Ramos (cell line): Measurements from ENCODE around the gene NUP205.
"Not testable (repeated sequence)": the region's sequence is repeated elsewhere in the genome, so short reads cannot be mapped to it uniquely, and the experiment has no call there.

Source experiments
- in situ Hi-C: fragments of 300-500 bp; cut with MboI; formaldehyde crosslinking; loops from one replicate; pipeline ENCODE4 v1.14.3; 2022; ENCODE audit warnings: low sequenced_read_pairs; ENCODE audit not compliant: unreplicated experiment

Gene NUP205

DNA sequence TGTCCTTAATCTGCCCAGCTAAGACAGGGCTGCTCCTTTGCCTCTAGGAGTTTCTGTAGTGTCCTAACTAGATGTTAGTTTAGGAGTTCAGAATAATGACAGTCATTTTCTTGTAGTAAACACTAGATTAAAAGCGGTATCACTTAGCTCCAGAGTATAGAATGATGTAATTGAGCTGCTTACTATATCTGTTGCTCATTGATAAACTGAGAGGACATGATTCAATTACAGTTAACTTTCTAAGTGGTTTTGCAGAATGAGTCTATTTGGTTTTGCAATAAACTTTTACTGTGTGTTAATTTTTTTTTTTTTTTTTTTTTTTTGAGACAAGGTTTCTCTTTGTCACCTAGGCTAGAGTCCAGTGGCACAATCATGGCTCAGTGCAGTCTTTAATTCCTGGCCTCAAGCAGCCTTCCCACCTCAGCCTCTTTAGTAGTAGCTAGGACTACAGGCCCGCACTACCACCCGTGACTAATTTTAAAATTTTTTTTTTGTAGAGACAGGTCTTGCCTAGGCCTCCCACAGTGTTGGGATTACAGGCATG, 106.4 kb downstream of the NUP205 start:
- in situ Hi-C loops: no loop called here

DNA sequence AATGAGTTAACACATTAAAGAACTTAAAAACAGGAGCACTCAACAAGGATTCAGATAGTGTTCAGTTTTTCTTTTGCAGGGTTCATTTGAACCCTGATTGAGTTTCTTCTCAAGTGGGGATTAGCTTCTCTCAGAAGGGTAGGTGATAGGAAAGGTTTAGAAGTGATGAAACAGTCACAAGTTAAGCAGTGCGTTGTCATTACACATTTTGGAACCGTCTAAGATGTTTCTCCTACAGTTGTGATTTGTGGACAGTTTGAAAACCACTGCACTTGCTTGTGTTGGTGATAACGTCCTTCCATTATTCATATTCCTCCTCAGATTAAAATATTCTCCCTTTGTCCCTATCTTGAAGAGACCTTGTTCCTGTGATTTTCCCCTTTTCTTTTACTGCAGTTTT, 107.3 kb downstream of the NUP205 start:
- in situ Hi-C loops: no loop called here

DNA sequence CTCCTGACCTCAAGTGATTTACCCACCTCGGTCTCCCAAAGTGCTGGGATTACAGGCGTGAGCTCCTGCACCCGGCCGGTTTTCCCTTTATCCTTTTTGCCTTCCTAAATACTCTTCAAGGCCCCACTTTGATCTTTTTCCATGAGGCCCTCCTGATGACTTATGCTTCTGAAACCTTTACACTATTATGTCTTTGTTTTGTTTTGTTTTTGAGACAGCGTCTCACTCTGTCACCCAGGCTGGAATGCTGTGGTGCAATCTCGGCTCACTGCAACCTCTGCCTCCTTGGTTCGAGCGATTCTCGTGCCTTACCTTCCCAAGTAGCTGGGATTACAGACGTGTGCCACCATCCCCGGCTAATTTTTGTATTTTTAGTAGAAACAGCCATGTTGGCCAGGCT, 108.4 kb downstream of the NUP205 start:
- in situ Hi-C loops: no loop called here

DNA sequence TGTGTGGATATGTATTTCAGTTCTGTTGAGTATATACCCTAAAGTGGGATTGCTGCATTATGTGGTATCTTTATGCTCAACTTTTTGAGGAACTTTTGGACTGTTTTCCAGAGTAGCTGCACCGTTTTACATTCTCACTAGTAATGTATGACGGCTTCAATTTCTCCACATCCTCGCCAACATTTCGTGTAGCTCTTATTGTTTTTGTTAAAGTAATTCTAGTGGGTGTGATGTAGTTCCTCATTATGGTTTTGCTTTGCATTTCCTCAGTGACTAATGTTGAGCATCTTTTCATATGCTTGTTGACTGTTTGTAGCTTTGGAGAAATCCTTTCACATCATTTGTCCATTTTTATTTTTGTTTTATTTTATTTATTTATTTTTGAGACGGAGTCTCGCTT, 109.1 kb downstream of the NUP205 start:
- in situ Hi-C loops: no loop called here

DNA sequence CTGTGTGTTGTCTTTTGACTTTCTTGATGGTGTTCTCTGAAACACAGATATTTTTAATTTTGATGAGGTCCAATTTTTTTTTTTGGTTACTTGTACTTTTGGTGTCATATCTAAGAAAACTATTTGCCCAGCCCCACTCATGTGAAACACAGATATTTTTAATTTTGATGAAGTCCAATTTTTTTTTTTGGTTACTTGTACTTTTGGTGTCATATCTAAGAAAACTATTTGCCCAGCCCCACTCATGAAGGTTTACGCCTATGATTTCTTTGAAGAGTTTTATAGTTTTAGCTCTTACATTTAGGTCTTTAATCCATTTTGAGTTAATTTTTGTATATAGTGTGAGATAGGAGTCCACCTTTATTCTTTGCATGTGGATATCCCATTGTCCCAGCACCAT, 109.9 kb downstream of the NUP205 start:
- in situ Hi-C loops: not testable (repeated sequence)

DNA sequence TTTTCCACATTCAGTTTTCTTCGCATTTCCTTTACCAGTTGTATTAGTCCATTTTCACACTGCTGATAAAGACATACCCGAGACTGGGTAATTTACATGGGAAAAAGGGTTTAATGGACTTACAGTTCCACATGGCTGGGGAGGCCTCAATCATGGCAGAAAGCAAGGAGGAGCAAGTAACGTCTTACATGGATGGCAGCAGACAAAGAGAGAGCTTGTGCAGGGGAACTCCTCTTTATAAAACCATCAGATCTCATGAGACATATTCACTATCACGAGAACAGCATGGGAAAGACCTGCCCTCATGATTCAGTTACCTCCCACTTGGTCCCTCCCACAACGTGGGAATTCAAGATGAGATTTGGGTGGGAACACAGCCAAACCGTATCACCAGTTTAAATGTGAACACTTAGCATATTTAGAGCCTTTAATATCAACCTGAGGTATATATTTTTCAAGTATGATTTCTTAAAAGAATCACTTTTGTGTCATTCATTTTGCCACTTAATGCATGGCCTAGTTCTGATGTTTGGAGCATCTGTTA, 111.2 kb downstream of the NUP205 start:
- in situ Hi-C loops: not testable (repeated sequence)

DNA sequence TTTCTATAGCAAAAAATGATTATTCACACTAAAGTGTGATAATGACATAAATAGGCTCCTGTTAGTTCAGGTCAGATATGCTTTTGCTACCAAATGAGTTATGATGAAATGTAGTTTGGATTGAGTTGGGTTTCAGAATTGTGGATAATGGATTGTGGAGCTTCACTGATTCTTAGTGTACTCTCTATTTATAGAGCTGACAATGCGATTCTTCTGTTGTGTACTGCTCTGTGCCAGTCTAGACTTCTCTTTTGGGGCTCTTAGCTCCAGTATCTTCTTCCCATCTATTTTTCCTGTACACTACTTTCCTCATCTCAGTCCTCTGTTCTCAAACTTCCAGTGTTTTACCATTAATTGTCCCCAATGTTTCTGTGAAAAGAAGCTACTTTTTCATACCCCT, 112.1 kb downstream of the NUP205 start:
- in situ Hi-C loops: no loop called here

DNA sequence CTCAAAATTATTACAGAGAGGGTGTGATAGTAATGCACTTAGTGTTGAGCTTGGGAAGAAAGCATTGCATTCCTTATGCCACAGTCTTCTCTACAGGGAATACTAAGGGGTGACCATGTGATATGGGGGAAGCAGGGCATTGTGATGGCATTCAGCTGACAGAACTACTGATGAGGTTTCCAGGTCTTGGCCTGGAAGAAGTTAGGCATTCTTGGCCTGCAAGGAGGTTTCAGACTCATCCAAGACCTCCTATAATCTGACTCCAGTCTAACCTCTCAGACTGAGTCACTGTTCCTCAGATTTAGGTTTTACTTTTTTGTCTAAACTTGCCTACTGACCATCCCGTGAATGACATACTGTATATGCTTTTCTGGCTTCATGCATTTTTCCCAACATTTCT, 112.5 kb downstream of the NUP205 start:
- in situ Hi-C loops: no loop called here

DNA sequence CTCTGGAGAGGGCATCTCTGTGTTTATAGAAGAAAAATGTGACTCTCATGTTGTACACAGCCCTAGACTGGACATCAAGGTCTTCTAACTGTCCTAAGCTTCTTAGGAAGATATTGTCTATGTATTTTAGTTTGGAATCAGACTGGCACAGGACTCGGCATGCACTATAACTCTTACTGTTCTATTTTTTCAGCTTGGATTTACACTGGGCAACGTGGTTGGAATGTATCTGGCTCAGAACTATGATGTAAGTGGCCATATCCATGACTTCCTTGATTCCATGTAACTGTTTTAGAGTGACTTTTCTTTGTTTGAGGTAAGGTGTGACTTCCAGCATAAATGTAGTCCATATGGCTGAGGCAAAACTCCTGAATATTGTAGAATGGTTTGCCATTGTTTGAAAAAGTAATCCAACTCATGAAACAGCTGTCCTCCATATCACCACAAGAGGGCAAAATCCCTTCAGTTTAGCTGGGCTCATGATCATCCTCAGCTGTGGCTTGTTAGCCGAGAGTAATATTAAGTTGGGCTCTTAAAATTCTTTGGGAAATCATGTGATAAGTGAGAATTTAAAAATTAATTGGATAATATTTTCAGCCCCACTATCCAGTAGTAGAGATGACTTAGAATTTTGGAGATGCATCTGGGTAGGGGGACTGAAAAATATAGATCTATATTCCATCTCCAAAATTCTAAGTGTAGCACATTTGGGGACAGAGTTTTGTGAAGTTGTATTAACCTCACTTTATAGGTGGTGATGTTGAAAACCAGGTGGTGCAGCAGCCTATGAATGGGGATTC, 115.0 kb downstream of the NUP205 start:
- in situ Hi-C loops: no loop called here

DNA sequence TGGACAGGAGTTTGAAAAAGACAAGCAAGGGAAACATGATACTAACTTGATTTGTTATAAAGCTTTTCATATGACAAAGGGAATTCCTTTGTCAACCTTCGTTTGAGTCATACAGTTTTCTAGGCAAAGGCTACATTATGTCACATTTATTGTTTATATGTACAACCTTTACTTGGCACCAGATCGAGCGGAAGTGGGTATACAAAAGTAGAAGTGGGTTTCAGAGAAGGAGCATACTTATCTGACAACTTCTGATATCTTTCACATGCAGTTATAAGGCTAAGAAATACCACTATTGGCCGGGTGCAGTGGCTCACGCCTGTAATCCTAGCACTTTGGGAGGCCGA, 115.6 kb downstream of the NUP205 start:
- in situ Hi-C loops: no loop called here

DNA sequence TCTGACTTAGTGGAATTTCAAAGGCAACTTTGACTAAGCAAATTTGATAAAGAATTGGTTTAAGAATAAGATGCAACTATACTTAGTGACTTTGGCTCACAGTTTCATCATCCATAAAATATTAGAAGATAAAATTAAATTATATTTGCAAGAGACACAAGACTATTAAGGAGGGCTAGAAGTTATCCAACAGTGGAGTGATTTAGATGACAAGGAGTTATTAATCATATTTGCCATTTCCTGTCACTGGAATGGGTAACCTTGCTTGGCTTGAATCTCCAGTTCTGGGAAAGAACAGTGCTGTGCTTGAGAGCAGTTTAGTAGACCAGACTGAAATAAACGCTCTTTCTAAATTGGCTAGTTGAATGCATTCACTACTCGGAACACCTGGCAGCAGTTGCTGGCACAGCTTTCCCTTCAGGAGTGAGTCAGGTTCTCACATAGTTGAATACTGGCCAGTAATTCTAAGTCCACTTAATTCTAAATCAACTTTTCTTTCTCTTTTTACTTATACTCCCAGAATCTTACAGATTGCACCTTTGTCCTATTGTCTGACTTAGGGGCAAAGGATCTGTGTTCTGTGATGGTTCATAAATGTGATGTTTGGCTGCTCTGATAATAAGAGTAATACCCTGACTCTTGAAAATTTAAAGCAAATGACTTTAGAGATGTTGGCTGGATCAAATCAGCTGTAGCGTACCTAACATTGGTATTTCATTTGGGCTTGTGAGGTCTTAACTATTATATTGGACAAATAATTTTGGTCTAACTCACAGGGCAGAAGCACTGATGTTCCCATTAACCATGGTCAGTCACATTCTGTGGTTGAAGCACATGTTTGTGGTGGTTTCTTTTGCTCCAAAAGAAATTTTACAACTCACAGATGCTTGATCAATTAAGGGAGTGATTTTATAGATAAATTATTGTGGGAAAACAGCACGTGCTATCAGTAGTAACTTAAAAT, 121.2 kb downstream of the NUP205 start:
- in situ Hi-C loops: no loop called here

DNA sequence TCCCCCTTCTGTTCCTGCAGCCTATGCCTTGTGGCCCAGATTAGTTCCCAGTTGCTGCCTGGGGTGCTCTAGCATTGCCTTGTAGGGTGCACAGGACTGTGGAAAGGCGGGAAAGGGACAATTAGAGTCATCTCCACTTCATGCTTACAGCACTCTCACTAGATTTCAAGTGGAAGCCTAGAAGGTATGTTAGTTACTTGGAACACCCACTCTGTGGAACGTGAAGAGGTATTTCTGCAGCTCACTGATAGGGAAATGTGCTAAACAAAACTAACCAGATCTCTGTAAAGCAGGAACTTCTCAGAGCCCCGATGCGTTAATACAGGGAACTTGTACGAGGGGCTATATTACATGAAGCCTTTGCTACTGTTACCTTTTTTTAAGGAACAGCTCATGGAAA, 124.0 kb downstream of the NUP205 start:
- in situ Hi-C loops: no loop called here

DNA sequence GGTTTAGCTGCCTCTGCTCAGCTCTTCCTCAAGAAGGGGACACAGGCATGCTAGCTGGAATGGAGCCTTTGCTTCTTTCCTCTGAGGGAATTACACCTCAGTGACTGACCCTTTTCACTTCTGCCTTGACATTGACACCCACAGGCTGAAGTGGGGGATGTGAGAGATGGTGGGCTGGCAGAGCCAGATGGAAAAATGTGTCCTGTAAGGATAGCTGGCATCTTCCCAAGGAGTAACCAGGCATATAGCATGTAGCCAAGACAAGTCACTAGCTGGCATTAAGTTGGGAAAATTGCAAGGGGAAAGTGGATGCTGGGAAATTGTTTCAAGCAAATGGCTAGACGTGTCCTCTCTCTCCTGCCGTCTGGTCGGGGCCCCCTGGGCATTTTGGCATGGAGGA, 124.5 kb downstream of the NUP205 start:
- in situ Hi-C loops: no loop called here

DNA sequence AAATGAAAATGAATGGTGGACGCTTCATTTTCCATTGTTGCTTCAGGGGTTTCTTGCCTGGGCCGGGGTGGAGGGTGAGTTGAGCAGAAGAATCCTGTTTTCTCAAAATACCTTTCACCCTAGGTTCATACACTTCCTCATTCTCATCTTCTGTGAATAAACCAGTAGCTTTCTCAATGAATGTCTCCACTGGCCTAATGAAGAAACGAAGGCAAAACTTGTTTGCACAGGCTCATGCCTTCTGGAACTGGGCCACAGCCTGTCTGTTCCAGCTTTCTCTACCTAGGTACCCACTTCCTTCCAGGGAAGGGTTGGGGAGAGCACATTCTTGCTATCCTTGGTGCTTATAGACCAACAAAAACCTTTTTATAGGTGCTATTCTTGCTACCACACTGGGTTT, 125.9 kb downstream of the NUP205 start:
- in situ Hi-C loops: no loop called here

DNA sequence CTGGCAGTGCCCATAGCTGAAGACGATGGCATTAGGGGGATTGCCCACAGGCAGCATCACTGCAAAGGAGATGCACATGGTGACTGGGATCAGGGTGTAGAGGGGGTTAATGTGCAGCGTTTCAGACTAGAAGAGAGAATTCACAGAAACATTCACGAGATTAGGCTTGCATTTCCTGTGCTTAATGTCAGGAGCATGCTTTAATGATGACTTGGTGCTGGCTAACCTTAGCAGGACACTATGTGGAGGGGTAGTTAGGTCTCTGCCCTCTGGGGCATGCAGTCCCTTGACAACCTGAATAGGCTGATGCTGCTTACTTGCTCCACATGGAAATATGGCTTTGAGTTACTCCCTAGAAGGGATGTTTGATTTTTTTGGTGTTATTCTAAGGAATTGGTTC, 126.4 kb downstream of the NUP205 start:
- in situ Hi-C loops: no loop called here

DNA sequence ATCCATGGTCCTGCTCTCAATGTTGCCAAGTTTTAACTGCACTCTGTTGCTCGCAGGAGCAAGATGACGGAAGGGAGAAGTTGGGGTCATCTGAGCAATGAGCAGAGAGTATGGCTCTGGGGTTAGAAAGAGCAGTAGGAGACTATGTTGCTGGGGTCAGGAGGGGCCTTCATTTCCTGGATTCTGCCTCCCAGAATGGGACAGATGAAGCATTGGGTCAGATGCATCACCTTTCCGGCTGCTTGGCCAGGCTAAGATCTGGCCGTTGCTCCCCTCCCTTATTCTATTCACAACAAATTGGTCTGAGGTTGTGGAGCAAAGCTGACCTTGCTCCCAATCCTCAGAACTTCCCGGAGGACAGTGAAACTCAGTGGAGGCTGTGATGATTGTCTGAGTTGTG, 127.0 kb downstream of the NUP205 start:
- in situ Hi-C loops: no loop called here

DNA sequence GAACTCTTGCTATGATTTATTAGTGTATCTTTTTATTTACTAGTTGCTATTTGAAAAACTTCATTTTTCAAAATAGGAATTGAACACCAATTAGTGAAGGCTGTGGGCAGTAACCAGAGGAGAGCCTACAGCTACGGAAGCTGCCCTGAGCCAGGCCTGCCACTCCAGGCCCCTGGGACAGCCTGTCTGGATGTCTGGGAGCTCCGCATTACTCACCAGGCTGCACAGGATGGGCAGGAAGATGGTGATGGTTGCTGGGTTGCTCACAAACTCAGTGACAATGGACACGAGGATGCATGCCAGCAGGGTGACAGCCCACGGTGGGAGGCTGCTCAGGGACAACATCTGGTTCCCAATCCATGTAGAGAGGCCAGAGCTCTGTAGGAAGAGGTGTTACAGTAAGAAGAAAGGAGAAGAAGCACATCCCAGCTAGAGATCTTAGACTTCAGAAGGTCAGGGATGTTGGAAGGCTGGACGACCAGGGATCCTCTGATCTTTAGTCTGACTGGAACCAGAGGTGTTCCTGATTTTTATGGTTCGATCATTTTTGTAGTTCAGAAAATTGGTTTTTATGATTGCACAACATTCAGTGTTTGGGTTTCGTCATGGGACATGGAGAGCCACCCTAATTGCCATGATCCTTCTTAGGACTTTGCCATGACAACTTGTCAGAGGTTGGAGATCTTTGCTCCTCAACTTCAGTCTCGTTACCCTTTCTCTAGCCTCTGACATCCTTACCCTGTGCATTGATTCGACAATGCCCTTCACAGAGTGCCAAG, 127.8 kb downstream of the NUP205 start:
- in situ Hi-C loops: no loop called here

DNA sequence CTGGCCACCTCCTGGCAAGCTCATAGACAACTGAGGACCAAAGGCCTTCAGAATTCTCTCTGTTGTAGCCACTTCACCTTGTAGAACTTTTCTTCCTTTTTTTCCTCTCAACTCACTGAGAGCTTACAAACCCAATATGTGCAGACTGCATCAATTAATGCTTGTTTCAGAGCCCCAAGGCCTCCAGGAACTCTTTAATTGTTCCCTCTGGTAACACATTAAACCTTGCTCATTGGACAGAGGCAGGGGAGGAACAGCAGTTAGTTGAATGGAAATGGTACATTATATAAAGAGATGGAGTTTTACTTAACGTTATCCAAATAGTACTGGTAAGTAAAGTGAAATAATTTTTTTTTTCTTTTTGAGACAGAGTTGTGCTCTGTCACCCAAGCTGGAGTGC, 129.7 kb downstream of the NUP205 start:
- in situ Hi-C loops: no loop called here

DNA sequence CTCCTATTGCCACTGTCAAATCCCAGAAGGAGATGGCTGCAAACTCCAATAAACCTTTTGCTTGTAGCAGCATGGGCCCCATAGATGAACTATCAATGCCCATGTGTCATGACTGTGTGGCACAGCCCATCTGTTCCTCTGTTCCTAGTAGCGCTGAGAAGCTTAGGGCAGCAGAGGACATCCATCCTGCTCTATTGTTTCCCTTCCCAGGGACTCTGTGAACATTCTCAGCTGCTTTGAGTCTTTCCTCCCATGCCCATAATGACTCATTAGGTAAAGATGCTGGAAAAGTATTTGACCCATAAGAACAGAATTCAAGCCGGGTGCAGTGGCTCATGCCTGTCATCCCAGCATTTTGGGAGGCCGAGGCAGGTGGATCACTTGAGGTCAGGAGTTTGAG, 132.8 kb downstream of the NUP205 start:
- in situ Hi-C loops: no loop called here

DNA sequence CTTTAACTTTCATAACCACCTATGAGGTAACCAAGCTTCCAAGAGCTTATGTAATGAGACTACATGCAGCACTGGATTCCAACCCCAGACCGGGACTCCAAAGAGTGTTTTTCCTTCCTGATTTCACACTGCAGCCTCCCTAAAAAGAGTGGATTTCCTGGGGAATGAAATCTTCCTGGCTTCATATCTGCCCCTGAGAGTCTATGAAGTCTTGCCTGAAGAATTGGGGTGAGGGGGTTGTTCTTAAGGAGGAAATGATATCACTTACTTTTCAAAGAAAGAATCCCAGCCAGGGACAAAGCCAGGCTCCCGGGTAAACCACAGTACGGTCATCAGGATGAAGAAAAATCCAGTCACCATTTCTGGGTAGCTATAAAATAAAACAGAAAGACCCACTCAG, 134.3 kb downstream of the NUP205 start:
- in situ Hi-C loops: no loop called here
